ENCODE results near the gene TMEM198. TPM values are rescaled to one million over a fixed set of nuclear protein-coding genes. Genes with fewer than 3 reads are reported as not detected.
A peak's percentile ranks its signal among the peaks of the same experiment; 100 is the strongest.

Gene TMEM198
- total and polyA plus RNA-seq, 2 experiments from 2014 or later = 5.6 to 13.7 TPM

GRCh38 chr2:219566640-219567039 is 22.8 kb downstream of the TMEM198 start:
- H3K9me2 ChIP-seq (ENCODE audit: insufficient read depth) = no peaks in the 10 kb centered on the region
- H3F3A ChIP-seq (replicated peaks; ENCODE audit: low read depth) = peaks cover 46% of the 10 kb centered on the region
- peaks cover 41% of the 10 kb centered on the region for H3K27me3 Mint-ChIP-seq (ENCODE audit: insufficient read depth, low read depth, poor library complexity)
- H3K27ac ChIP-seq (ENCODE audit: low read depth) = peak overlapping the region; percentile 98
- no peak for ATAC-seq
- no peak for DNase-seq (ENCODE audit: low spot score)
- peaks cover 61% of the 10 kb centered on the region for H3K4me1 ChIP-seq (ENCODE audit: insufficient read depth)
- peak overlapping the region; percentile 95 for H3K27ac Mint-ChIP-seq
- H3K4me1 Mint-ChIP-seq = peaks cover 70% of the 10 kb centered on the region
- peaks cover 2% of the 10 kb centered on the region; the same call in 2 of the 3 replicates for H3K9me3 Mint-ChIP-seq
- peak overlapping the region; percentile 17; the same call in 1 of the 3 replicates for H3K4me3 Mint-ChIP-seq
- H4K20me1 ChIP-seq (replicated peaks; ENCODE audit: insufficient read depth) = no peaks in the 10 kb centered on the region
- no peak for TF ChIP-seq REST (IDR thresholded peaks at IDR 0.05; ENCODE audit: unreplicated experiment)
- no peak overlapping the region for H2AFZ ChIP-seq
- peaks cover 20% of the 10 kb centered on the region; the same call in 1 of the 2 replicates for H3K79me2 ChIP-seq (replicated peaks; ENCODE audit: insufficient read depth)
- peaks cover 77% of the 10 kb centered on the region for H3K36me3 Mint-ChIP-seq (ENCODE audit: low read depth)
- H3K36me3 ChIP-seq (ENCODE audit: insufficient read depth) = peaks cover 8% of the 10 kb centered on the region; the same call in 1 of the 2 replicates
- H3K4me2 ChIP-seq = peak overlapping the region; percentile 24; the same call in 1 of the 2 replicates
- no peak overlapping the region for H3K4me3 ChIP-seq
- H3K27me3 ChIP-seq (ENCODE audit: insufficient read depth) = peaks cover 13% of the 10 kb centered on the region

GRCh38 chr2:219567131-219567530 is 23.3 kb downstream of the TMEM198 start:
- H3K4me2 ChIP-seq = no peak overlapping the region
- H4K20me1 ChIP-seq (replicated peaks; ENCODE audit: insufficient read depth) = no peaks in the 10 kb centered on the region
- no peak overlapping the region for H3K4me3 ChIP-seq
- ATAC-seq = no peak
- no peak for DNase-seq (ENCODE audit: low spot score)
- no peak overlapping the region for H3K27ac ChIP-seq (ENCODE audit: low read depth)
- H3F3A ChIP-seq (replicated peaks; ENCODE audit: low read depth) = peaks cover 43% of the 10 kb centered on the region
- H2AFZ ChIP-seq = no peak overlapping the region
- H3K79me2 ChIP-seq (replicated peaks; ENCODE audit: insufficient read depth) = peaks cover 20% of the 10 kb centered on the region; the same call in 1 of the 2 replicates
- Mint-ChIP-seq H3K27ac (no peak overlapping the region), H3K27me3 (ENCODE audit: insufficient read depth, low read depth, poor library complexity) (peaks cover 41% of the 10 kb centered on the region), H3K36me3 (ENCODE audit: low read depth) (peaks cover 77% of the 10 kb centered on the region), H3K4me3 (no peak overlapping the region), H3K9me3 (peaks cover 2% of the 10 kb centered on the region; the same call in 2 of the 3 replicates), H3K4me1 (peaks cover 70% of the 10 kb centered on the region)
- H3K36me3 ChIP-seq (ENCODE audit: insufficient read depth) = peaks cover 8% of the 10 kb centered on the region; the same call in 1 of the 2 replicates
- peaks cover 61% of the 10 kb centered on the region for H3K4me1 ChIP-seq (ENCODE audit: insufficient read depth)
- H3K27me3 ChIP-seq (ENCODE audit: insufficient read depth) = peaks cover 13% of the 10 kb centered on the region
- no peaks in the 10 kb centered on the region for H3K9me2 ChIP-seq (ENCODE audit: insufficient read depth)
- no peak for TF ChIP-seq CTCF (conservative IDR thresholded peaks at IDR 0.05; ENCODE audit: low read depth in 2 of 2)
- no peak for TF ChIP-seq STAT1 (IDR thresholded peaks at IDR 0.05; ENCODE audit: unreplicated experiment)
- no peak for TF ChIP-seq REST (IDR thresholded peaks at IDR 0.05; ENCODE audit: unreplicated experiment)
- TF ChIP-seq EZH2 (IDR thresholded peaks at IDR 0.05; ENCODE audit: low read depth, unreplicated experiment) = no peak
- no peak for TF ChIP-seq ETS1 (IDR thresholded peaks at IDR 0.05)
- TF ChIP-seq POLR2AphosphoS5 (IDR thresholded peaks at IDR 0.05; ENCODE audit: low read depth) = no peak
- TF ChIP-seq JUNB (IDR thresholded peaks at IDR 0.05; ENCODE audit: unreplicated experiment) = no peak
- no peak for TF ChIP-seq NANOG (IDR thresholded peaks at IDR 0.05; ENCODE audit: borderline replicate concordance)
- no peak for TF ChIP-seq ZNF114 (CRISPR knock-in tag; IDR thresholded peaks at IDR 0.05)

Measured in GM23338 (cell line).